NAMALWA (cell line): ENCODE results near the gene SBSN.
A peak's percentile ranks its signal among the peaks of the same experiment; 100 is the strongest.

Experiments
- DNase-seq: peaks from one replicate; pipeline ENCODE4 v3.0.0-alpha.2; 2015; ENCODE audit warnings: low spot score

Gene SBSN

GRCh38 chr19:35533822-35534392, 5.8 kb upstream of the SBSN start:
- no peak for DNase-seq

GRCh38 chr19:35533201-35533821, 5.2 kb upstream of the SBSN start, which contains the start of gene GAPDHS:
Gene GAPDHS, plus strand, starts transcription at chr19:35533456. Its CDS starts 72 bp downstream, at chr19:35533528.
- no peak for DNase-seq

- DNase-seq = no peak
Measured at GRCh38 chr19:35531291-35531690, 3.2 kb upstream of the SBSN start.

GRCh38 chr19:35529241-35530218, 1.4 kb upstream of the SBSN start:
- no peak for DNase-seq

GRCh38 chr19:35525873-35526272, 2.2 kb downstream of the SBSN start:
- no peak for DNase-seq

- DNase-seq = no peak
Measured at GRCh38 chr19:35524181-35524837, 3.8 kb downstream of the SBSN start.

GRCh38 chr19:35522745-35523327, 5.3 kb downstream of the SBSN start:
- DNase-seq = no peak

- DNase-seq = no peak
Measured at GRCh38 chr19:35521124-35521743, 6.9 kb downstream of the SBSN start.

- no peak for DNase-seq
Measured at GRCh38 chr19:35519291-35519690, 8.8 kb downstream of the SBSN start.

GRCh38 chr19:35518313-35518712, 9.8 kb downstream of the SBSN start:
- DNase-seq = no peak

GRCh38 chr19:35517342-35517741, 10.8 kb downstream of the SBSN start:
- DNase-seq = no peak

GRCh38 chr19:35516310-35516709, 11.8 kb downstream of the SBSN start:
- no peak for DNase-seq

- no peak for DNase-seq
Measured at GRCh38 chr19:35514282-35514809, 13.8 kb downstream of the SBSN start.

- no peak for DNase-seq
Measured at GRCh38 chr19:35513628-35514281, 14.4 kb downstream of the SBSN start, which contains the start of gene DMKN. Gene DMKN, minus strand, starts transcription at chr19:35513649. Its CDS starts 174 bp downstream, at chr19:35513475.

GRCh38 chr19:35512831-35513627, 15.1 kb downstream of the SBSN start:
- no peak for DNase-seq

- no peak for DNase-seq
Measured at GRCh38 chr19:35511337-35511736, 16.8 kb downstream of the SBSN start.

GRCh38 chr19:35510626-35510964, 17.5 kb downstream of the SBSN start:
- no peak for DNase-seq

- DNase-seq = peak; percentile 66
Measured at GRCh38 chr19:35509861-35510625, 18.1 kb downstream of the SBSN start.
